NCI-H1417 treated with DMSO at 0.1 percent for 48 hours (cell line): ENCODE results near the gene CPE.
"Not testable (repeated sequence)": the region's sequence is repeated elsewhere in the genome, so short reads cannot be mapped to it uniquely, and the experiment has no call there.

Experiments
- DNase-seq: peaks from one replicate; lab custom pipeline; 2025; lab: John Stamatoyannopoulos, UW

Gene CPE

GRCh38 chr4:165464813-165465381 lies 86.1 kb downstream of the CPE start:
- peak; percentile 72 for DNase-seq

- DNase-seq, result no peak
These were observed 91.2 kb downstream of the CPE start for GRCh38 chr4:165470009-165470408.

- DNase-seq, result no peak
These were observed 94.3 kb downstream of the CPE start for GRCh38 chr4:165472943-165473676.

GRCh38 chr4:165474784-165475705 lies 96.2 kb downstream of the CPE start:
- no peak for DNase-seq

GRCh38 chr4:165475706-165476070 lies 96.9 kb downstream of the CPE start:
- no peak for DNase-seq

- DNase-seq, result no peak
These were observed 97.6 kb downstream of the CPE start for GRCh38 chr4:165476214-165477098.

- DNase-seq, result no peak
These were observed 99.0 kb downstream of the CPE start for GRCh38 chr4:165477799-165478198.

- DNase-seq, result no peak
These were observed 99.5 kb downstream of the CPE start for GRCh38 chr4:165478260-165478659.

- no peak for DNase-seq
These were observed 102.4 kb downstream of the CPE start for GRCh38 chr4:165481053-165481835.

GRCh38 chr4:165489786-165490185 lies 111.0 kb downstream of the CPE start:
- DNase-seq, result no peak

- DNase-seq, result not testable (repeated sequence)
These were observed 113.8 kb downstream of the CPE start for GRCh38 chr4:165492583-165492982.

- DNase-seq, result no peak
These were observed 114.6 kb downstream of the CPE start for GRCh38 chr4:165493359-165493758.

GRCh38 chr4:165502916-165503907 lies 124.4 kb downstream of the CPE start:
- DNase-seq, result no peak

GRCh38 chr4:165504184-165504583 lies 125.4 kb downstream of the CPE start:
- DNase-seq, result no peak

- DNase-seq, result no peak
These were observed 127.4 kb downstream of the CPE start for GRCh38 chr4:165505958-165506837.

GRCh38 chr4:165506849-165507248 lies 128.0 kb downstream of the CPE start:
- no peak for DNase-seq

GRCh38 chr4:165507381-165507780 lies 128.6 kb downstream of the CPE start:
- DNase-seq, result no peak

- DNase-seq, result no peak
These were observed 129.7 kb downstream of the CPE start for GRCh38 chr4:165508372-165509120.
